Activated CD8-positive, alpha-beta memory T cell treated with anti-CD3 and anti-CD28 coated beads for 36 hours (primary cell): ENCODE measurements around the gene CELF6. TPM values are rescaled to one million over a fixed set of nuclear protein-coding genes. Genes with fewer than 3 reads are reported as not detected.

ENCODE experiments used
- CTCF ChIA-PET: fragments of 350-600 bp; sonication (Branson Sonifier 250); formaldehyde crosslinking; loops from one replicate; lab custom pipeline; 2021; ENCODE audit warnings: antibody characterized with exemption; lab: Charles Lee
- POLR2A ChIA-PET: fragments of 350-600 bp; sonication (Branson Sonifier 250); formaldehyde crosslinking; loops from one replicate; lab custom pipeline; 2021; ENCODE audit warnings: antibody characterized with exemption; lab: Charles Lee
- total RNA-seq, 2 experiments: library from RNA; stranded (reverse); gene quantifications; one replicate each; pipeline ENCODE4 v1.2.3, GENCODE V29; 2021

CELF6 gene
- total RNA-seq, result under 1 TPM; 0.23 to 0.42 TPM

DNA sequence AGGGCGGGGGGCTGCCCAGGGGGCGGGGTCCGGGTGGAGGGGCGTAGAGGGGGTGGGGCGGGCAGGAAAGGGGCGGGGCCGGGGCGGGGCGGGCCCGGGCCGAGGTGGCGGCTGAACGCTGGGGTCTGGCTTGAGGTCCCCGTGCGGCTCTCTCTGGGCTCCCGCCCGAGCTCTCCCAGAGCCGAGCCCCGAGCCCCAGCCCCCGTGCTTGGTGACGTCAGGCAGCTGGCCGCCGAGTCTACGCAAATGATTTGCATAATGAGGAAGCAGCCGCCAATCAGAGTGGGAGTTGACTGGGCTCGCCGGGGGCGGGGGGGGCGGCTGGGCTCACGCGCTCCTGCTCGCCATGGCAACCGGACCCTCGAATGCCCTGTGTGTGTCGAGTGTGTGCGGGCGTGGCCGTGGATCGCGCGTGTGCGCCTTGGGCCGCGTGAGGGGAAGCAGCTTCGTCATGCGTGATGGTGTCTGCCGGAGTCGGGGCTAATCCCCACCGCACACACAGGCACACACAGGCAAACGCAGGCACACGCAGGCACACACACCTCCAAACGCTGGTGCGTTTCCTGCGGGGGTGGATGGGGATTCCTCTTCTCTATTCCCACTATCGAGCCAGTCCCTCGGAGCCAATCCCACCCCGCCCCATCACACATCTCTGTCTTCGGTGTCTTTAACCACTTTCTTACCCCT, at the start of gene CELF6:
Gene CELF6 (minus strand): TSS at position 173 of the 687 bp plus-strand sequence. CDS start 283 bp downstream, outside the sequence.
- CTCF ChIA-PET, result interaction anchor here (0.9 kb wide), 1 partner anchor 93 kb away, joined by 3 read pairs; no protein-coding TSS in a partner anchor
- POLR2A ChIA-PET, result interaction anchor here (0.5 kb wide), 1 partner anchor 90 kb away, joined by 5 read pairs; no protein-coding TSS in a partner anchor

DNA sequence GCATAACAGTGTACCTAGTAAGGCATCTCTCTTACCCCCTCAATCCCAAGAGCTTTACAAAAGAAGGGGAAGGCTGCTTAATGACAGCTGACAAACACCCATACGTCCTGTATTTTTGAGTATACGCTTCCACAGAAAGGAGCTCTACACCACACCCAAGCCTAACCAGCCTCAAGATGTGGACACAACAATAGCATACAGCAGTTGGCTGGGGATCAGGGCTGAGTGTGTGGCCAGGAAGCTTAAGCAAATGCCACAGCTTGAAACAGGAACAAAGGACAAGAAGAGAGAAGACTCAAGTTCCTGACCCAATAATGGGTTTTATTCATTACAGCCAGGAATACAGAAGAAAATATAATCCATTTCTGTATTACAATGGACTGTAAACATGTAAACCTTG, 48.9 kb upstream of the CELF6 start:
- CTCF ChIA-PET, result no interaction called here
- POLR2A ChIA-PET, result no interaction called here

DNA sequence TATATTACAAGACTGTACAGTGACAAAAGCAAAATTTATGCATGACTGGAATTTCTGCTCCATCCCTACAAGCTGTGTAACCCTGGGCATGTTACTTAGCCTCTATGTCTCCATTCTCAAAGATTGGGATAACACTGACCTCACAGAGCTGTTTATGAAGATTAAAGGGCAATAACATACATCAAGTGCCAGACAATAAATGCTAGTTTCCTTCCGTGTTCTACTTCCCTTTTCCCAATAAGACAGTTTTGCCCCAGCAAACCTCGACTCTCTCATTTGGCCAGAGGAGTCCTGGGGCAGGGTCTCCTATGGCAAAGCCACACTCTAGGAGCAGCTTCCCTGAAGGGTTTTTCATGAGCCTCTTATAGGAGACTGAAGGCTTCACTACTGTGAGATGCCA, 48.4 kb upstream of the CELF6 start:
- ChIA-PET POLR2A (no interaction called here), CTCF (no interaction called here)

DNA sequence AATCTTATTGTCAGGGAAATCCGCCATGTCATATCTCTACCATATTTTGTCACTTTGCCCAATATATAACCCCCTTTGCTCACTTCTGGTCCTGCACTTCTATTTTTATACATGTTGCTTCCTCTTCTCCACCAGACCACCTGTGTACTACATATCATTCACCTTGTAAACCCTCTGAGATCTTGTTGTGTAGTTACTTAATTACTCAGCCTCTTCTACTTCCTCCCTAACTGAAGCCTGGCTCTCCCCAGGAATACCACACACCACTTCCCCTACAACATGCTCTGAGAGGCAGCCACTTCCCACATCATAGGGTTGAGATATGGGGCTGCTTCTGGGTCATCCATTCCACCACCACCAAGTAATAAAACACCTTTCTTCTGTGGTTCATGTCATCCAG, 45.9 kb upstream of the CELF6 start:
- ChIA-PET POLR2A (interaction anchor here (0.6 to 2.6 kb wide), 3 partner anchors 9 to 185 kb away, joined by 3 to 9 read pairs (median 8); partner anchors contain the start of gene HEXA), CTCF (no interaction called here)

DNA sequence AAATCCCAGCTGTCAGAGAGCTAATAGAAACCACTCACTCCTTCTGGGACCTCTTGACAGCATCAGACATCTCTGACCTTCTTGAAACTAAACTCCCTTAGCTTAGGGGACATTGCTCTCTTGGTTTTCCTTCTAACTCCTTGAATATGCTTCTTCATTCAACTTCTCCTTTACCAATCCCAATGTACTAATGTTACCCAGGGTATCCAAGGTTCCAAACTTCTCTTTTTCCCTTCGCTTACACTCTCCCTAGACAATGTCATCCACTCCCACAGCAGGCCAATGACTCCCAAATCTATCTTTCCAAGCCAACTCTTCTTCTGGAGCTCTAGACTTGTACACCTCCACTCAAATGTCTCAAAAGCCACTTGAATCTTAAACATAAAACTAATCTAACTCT, 41.2 kb upstream of the CELF6 start:
- ChIA-PET CTCF (no interaction called here), POLR2A (no interaction called here)

DNA sequence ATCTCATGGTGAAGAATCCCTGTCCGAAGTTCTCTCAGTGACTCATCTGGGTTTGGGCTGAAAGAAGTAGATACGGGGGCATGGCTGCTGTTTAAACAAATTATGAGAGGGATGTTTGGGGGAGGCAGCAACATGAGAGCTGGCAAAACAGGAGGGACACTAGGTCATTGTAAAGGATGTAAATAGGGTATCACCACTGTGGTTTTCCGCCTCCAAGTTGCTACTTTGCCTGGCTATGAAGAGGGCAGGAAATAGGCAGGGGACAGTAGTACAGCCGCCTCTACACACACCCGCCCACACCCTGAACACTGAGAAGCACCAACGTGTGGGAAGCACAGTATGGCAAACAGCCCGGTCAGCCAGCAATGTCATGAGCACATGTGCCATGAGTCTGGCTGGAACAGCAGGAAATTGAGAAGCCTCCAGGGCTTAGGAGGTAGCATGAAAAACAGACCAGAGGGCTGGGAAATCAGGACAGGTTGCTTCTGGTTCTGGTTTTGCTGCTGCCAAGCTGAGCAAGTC, 38.8 kb upstream of the CELF6 start:
- ChIA-PET CTCF (no interaction called here), POLR2A (no interaction called here)

DNA sequence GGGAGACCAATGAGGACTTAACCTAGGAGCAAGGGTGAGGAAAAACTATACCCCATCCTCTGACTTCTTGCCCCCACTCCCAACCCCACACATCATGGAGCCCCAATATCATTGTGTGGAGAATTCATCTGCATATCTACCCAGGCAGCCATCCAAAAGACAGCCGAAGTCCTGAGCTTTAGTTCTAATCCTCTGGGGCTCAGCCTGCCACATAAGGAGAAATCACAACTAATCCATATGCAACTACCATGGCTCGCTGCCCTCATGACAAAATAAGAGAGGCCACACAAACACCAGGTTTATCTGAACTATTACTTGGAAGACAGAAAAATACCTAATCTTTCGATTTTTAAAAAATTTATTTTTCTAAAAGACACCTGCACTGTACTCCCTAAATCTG, 38.2 kb upstream of the CELF6 start:
- CTCF ChIA-PET, result no interaction called here

DNA sequence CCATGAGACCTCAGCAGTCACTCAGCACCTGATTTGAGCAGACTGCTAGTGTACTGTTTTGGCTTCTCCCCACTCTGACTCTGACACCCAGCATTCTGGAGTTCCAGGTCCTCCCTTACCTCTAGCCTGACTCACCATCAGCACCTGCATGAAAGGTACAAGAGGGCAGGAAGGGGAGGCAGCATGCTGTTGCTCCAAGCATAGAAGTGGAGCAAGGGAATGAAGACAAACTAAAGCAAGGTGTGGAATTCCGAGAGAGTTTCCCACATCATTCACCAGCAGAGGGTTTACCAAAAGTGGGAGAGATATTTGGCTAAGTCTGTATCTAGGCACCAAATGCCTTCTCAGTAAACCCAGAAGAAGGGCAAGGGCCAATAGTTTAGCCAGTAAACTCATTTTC, 34.5 kb upstream of the CELF6 start:
- POLR2A ChIA-PET, result no interaction called here

More for the DNA sequence above, 38.2 kb upstream of the CELF6 start:
- POLR2A ChIA-PET, result no interaction called here

DNA sequence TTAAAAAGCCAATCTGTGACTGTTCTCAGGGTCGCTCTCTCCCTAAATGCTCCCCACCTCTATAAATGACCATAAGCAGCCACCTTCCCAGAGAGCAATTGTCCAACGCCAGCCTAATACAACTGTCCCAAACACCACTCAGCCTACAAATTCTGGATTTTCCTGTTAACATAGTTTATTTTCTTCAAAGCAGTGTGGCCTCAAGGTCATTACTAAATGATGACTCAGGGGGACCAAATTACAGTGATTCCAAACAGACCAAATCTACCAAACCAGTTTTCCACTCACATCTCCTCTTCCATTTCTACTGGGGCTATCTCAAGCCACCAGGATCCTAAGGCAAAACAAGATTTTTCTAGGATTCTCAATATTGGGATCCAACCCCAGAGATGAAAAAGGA, 33.3 kb upstream of the CELF6 start:
- ChIA-PET CTCF (no interaction called here), POLR2A (no interaction called here)

More for the DNA sequence above, 34.5 kb upstream of the CELF6 start:
- CTCF ChIA-PET, result interaction anchor here (1.3 kb wide), 1 partner anchor 42 kb away, joined by 3 read pairs; no protein-coding TSS in a partner anchor

DNA sequence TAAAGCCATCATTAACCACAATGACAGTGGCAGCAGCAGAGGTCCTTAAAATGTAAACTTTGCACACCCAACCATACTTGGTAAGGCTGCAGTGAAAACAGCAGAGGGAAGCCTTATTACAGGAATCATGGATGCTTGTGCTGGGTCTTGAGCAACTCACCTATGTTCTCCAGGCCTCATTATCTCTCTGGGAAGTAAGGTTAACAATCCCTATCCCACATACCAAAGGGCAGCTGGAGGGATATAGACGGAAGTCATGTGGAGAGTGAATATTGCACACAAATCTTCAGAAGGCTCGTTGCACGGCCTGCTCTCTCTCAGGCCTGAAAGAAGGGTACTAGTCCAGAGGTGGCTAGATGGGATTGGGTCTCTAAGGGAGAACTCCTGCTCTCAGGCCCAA, 25.8 kb upstream of the CELF6 start:
- CTCF ChIA-PET, result no interaction called here

DNA sequence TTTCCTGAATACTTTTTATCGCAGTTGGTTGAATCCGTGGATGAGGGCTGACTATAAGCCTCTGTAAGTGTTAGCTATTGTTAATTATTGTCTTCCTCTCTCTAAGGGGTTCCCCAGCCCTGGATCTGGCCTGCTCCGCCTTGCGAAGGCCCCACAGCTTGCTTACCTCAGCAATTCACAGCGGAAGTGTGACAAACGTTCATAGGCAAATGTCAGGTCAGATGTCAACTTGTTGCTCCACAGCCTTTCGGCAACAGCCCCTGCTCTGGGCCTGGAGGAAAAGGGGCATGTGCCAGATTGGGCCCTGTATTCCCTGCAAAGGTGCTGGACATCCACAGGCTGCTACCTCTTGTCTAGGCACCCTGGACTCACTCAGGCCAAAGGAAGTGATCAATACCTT, 25.3 kb upstream of the CELF6 start:
- POLR2A ChIA-PET, result no interaction called here
- CTCF ChIA-PET, result no interaction called here

More for the DNA sequence above, 25.8 kb upstream of the CELF6 start:
- POLR2A ChIA-PET, result no interaction called here

DNA sequence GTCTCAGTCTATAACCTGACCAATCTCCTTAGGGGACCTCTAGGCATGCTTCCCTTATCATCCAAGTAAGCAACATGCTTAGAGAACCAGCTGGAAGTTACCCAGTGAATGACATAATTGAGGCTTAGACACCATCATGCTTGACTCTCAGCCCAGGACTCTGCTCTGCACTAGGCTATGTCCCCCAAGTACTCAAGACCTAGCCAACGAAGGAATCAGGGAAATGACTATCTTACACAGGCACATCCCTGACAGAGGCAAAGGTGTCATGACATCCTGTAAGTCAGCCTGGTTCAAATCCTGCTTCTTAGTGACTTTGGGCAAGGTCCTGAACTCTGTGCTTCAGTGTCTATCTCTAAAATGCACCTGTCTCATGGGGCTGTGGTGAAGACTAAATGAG, 24.6 kb upstream of the CELF6 start:
- ChIA-PET CTCF (no interaction called here), POLR2A (no interaction called here)

DNA sequence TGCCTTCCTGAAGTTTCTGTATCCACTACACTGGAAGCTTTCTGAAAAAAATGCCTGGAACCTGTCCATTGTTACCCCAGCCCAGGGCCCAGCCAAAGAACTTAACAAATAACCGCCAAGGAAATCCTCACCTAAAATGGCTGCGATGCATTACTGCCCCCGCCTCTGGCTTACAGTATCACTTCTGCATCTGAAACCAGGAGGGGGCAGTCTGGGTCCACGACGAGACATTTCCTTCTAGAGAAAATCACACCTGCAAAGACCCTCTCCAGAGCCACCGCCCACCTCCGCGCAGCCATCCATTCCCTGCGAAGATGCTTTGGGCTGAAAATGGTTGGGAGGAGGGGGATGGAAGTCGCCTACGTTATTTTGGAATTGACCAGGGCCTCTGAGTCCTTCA, 22.4 kb upstream of the CELF6 start:
- POLR2A ChIA-PET, result no interaction called here
- CTCF ChIA-PET, result no interaction called here

DNA sequence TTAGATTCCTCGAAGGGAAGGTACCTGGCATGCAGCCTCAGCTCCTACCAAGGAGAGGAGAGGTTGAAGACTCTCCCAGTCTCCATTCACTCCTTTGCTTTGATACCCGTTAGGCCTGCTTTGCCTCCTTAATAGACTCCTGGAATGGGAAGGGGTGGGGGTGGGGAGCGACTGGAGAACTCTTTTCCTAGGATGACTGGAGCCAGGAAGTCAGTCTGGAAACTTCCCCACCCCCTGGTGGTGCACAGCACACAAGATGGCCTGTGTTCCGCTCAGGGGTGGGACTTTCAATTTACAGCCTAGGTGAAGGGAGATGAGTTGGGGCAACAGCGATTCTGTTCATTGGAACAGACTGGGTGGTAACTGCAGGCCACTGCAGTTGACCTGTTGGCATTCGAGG, 21.4 kb upstream of the CELF6 start:
- POLR2A ChIA-PET, result no interaction called here
- CTCF ChIA-PET, result no interaction called here

DNA sequence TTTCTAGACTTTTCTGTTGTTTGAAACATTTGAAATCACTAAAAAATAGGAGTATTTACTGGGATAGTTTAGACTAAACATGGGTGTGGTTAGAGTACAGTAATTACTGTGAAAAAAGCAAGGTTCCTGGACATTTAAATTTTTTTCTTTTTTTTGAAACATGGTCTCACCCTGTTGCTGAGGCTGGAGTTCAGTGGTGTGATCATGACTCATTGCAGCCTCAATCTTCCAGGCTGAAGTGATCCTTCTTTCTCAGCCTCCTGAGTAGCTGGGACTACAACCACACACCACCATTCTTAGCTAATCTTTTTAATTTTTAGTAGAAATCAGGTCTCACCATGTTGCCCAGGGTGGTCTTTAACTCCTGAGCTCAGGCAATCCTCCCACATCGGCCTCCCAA, 20.4 kb upstream of the CELF6 start:
- ChIA-PET CTCF (no interaction called here), POLR2A (no interaction called here)

DNA sequence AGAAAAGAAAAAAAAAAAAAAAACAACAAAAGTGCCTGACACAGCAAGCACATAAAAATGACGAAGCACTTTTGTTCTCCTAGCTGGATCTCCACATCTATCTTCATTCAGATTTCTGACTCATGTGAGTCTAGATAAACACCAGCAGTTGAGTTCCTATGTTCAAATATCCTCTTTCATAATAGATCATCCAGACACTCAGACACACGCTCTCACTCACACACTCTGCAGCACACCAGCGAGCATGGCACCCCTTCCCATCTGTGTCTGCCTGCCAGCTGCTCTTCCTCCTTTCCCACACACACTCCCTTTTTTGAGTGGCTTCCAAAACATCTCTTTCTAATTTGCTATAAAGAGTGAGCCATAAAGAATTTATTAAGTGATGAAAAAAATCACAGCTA, 19.8 kb upstream of the CELF6 start:
- CTCF ChIA-PET, result interaction anchor here (0.6 kb wide), 1 partner anchor 883 kb away, joined by 3 read pairs; no protein-coding TSS in a partner anchor
- POLR2A ChIA-PET, result no interaction called here

DNA sequence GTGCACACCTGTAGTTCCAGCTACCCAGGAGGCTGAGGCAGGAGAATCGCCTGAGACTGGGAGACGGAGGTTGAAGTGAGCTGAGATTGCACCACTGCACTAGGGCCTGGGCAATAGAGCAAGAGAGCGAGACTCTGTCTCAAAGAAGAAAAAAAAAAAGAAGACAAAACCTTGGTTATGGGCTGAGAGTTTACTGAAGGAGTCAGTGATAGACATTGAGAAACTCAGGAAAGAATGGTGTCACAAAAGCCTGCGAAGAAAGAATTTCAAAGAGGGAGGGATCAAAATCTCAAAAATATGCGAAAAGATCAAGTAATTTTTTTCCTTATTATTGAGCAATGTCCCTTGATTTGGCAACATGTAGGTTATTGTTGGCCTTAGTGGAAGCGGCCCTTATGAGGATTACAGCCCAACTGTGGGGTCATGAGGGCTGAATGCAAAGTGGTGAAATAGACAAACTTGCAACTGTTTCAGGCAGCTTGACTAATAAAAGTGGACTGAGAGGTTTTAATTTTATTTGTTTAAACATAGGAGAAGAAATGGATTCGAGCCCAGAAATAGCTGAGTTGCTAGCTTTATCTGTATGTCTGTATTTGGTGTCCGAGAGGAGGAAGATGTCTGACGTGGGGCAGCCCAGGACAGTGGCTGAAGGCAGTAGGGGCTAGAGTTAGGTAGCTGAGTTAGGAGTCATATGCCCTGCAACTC, 18.8 kb upstream of the CELF6 start:
- ChIA-PET POLR2A (no interaction called here), CTCF (no interaction called here)

DNA sequence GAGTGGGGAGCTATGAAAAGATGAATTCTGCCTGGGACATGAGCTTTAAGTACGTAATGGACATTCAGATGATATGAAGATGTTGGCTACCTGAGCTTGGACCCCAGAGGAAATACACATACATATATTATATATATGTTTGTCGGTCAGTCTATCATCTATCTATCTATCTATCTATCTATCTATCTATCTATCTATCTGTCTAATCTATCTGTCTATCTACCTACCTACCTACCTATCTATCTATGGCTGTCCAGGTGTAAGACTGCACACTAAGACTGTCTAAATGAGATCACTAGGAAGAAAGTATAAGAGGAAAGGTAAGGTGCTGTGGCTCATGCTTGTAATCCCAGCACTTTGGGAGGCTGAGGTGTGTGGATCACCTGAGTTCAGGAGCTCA, 18.2 kb upstream of the CELF6 start:
- ChIA-PET POLR2A (no interaction called here), CTCF (no interaction called here)

DNA sequence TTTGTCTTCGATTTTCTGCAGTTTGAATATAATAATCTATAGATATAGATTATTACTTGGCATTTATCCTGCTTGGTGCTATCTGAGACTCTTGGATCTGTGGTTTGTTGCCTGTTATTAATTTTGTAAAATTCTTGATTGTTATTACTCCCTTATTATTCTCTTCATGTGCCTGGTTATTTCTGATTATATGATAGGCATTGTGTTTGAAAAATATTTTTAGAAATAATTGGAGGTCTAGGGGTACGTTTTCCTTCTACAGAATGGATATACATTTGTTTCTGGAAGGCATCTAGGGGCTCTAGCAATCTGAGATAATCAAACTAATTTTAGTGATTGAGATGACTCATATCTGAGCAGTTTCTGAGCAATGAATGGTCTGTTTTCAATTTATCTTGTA, 14.9 kb upstream of the CELF6 start:
- POLR2A ChIA-PET, result no interaction called here

DNA sequence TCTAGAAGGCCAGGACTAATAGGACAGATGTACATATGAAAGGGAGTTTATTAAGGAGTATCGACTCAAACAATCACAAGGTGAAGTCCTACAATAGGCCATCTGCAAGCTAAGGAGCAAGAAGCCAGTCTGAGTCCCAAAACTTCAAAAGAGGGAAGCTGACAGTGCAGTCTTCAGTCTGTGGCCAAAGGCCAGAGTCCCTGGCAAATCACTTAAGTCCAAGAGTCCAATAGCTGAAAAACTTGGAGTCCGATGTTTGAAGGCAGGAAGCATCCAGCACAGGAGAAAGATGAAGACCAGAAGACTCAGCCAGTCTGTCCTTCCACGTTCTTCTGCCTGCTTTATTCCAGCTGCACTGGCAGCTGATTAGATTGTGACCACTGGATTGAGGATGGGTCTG, 11.1 kb upstream of the CELF6 start:
- ChIA-PET CTCF (no interaction called here), POLR2A (no interaction called here)

More for the DNA sequence above, 14.9 kb upstream of the CELF6 start:
- CTCF ChIA-PET, result no interaction called here

DNA sequence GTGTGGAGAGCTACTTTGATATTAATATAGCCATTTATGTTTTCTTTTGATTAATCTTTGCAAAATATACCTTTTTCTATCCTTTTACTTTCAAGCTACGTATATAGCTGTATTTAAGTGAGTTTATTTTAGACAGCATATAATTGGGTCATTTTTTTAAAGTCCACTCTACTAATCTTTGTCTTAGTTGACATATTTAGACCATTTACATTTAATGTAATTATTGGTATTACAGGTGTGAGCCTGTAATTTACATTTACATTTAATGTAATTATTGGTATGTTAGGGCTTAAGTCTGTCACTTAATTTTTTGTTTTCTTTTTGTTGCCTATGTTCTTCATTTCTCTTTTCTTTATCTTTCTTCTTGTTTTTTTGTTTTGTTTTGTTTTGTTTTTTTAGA, 3.8 kb upstream of the CELF6 start:
- ChIA-PET CTCF (no interaction called here), POLR2A (no interaction called here)
